Measurements from ENCODE around the gene RASGEF1C.

DNA sequence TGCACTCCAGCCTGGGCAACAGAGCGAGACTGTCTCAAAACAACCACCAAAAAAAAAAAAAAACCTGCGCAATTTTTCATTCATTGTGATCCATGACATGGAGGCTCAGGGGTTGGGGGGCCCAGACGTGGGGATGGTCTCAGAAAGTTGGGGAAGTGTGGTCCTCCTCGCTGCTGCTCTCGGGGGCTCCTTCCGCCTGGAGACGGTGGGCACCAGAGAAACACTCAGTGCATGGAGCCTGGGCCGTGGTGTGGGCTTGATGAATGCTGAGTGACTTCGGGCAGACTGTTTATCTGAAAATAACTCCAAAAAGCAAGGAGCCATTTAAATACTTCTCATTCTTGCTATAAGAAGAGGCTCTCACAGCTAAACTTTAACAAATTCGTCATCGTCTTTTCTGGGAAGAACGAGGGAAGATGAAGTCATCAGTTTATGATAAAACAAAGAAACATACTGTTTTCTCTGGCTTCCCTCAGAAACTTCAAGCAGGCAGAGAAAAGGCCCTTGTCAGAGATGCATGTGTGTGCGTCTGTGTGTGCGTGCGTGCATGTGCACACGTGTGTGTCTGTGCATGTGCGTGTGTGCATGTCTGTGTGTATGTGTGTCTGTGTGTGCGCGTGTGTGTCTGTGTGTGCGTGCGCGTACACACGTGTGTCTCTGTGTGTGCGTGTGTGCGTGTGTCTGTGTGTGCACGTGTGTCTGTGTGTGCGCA is 35.0 kb downstream of the RASGEF1C start:
- TF ChIP-seq LEF1 (IDR thresholded peaks at IDR 0.05; ENCODE audit: borderline replicate concordance) (no peak), NFRKB (IDR thresholded peaks at IDR 0.05) (no peak), FOXM1 (IDR thresholded peaks at IDR 0.05; ENCODE audit: borderline replicate concordance) (no peak)
